GM19099 (cell line): ENCODE results near the gene PAK2.

Source experiments
- POLR2A ChIP-seq: IDR thresholded peaks from 3 replicates; pipeline ENCODE4 v1.6.1; 2011; ENCODE audit warnings: low read depth; ENCODE audit not compliant: insufficient read length; ENCODE audit errors: extremely low read depth

Gene PAK2

GRCh38 chr3:196849180-196849741, 109.6 kb downstream of the PAK2 start:
- no peak for TF ChIP-seq POLR2A

- TF ChIP-seq POLR2A: no peak
Measured at GRCh38 chr3:196867155-196867506, 127.5 kb downstream of the PAK2 start.

- peak; percentile 97 for TF ChIP-seq POLR2A
Measured at GRCh38 chr3:196867507-196868296, 128.0 kb downstream of the PAK2 start, which contains the start of gene SENP5. Gene SENP5 (plus strand): TSS chr3:196867920. CDS start chr3:196885182, 17,262 bp downstream.

GRCh38 chr3:196868297-196868661, 128.6 kb downstream of the PAK2 start:
- TF ChIP-seq POLR2A: no peak

- no peak for TF ChIP-seq POLR2A
Measured at GRCh38 chr3:196872316-196872715, 132.7 kb downstream of the PAK2 start.

- no peak for TF ChIP-seq POLR2A
Measured at GRCh38 chr3:196875258-196875657, 135.6 kb downstream of the PAK2 start.
